GM12892 (cell line): ENCODE data around the gene CPHXL2.
A peak's percentile ranks its signal among the peaks of the same experiment; 100 is the strongest.

Experiments used
- DNase-seq: peaks from one replicate; pipeline ENCODE4 v3.0.0; 2011; ENCODE audit not compliant: insufficient read length
- FAIRE-seq: peaks from 2 replicates; lab custom pipeline; 2011; peaks lifted over from hg19 to GRCh38; lab: Jason Lieb, UNC
- POLR2A ChIP-seq: IDR thresholded peaks from 2 replicates; pipeline ENCODE4 v1.6.1; 2011; ENCODE audit warnings: low read depth, low read length, control low read depth
- POLR2AphosphoS5 ChIP-seq: IDR thresholded peaks from 2 replicates; pipeline ENCODE4 v1.6.1; 2011; ENCODE audit warnings: low read depth, low read length, control low read depth
- TAF1 ChIP-seq: IDR thresholded peaks from 2 replicates; pipeline ENCODE4 v1.6.1; 2011; ENCODE audit warnings: low read depth, mild to moderate bottlenecking, control low read depth, low read length, borderline replicate concordance

The CPHXL2 gene

GRCh38 chr16:75632857-75633256 lies 44.0 kb downstream of the CPHXL2 start:
- DNase-seq: no peak
- FAIRE-seq: no peak
- no peak for TF ChIP-seq TAF1
- TF ChIP-seq POLR2AphosphoS5: no peak
- no peak for TF ChIP-seq POLR2A

GRCh38 chr16:75630052-75630451 lies 46.8 kb downstream of the CPHXL2 start:
- no peak for DNase-seq
- no peak for TF ChIP-seq POLR2A
- TF ChIP-seq POLR2AphosphoS5: no peak
- no peak for TF ChIP-seq TAF1
- FAIRE-seq: no peak

- DNase-seq: no peak
- no peak for FAIRE-seq
- no peak for TF ChIP-seq POLR2AphosphoS5
- TF ChIP-seq TAF1: no peak
- no peak for TF ChIP-seq POLR2A
These were observed 47.7 kb downstream of the CPHXL2 start for GRCh38 chr16:75629132-75629531.

GRCh38 chr16:75628351-75628750 lies 48.5 kb downstream of the CPHXL2 start:
- FAIRE-seq (no peak), DNase-seq (no peak)
- TF ChIP-seq POLR2AphosphoS5 (no peak), POLR2A (no peak), TAF1 (no peak)

- FAIRE-seq (no peak), DNase-seq (no peak)
- TF ChIP-seq POLR2AphosphoS5 (no peak), TAF1 (no peak), POLR2A (no peak)
These were observed 49.0 kb downstream of the CPHXL2 start for GRCh38 chr16:75627851-75628250.

- no peak for FAIRE-seq
- TF ChIP-seq POLR2AphosphoS5 (peak; percentile 45; the same call in 1 of the 2 replicates), POLR2A (no peak)
- DNase-seq: no peak
These were observed 50.0 kb downstream of the CPHXL2 start for GRCh38 chr16:75626806-75627205.

- DNase-seq (no peak), FAIRE-seq (no peak)
- TF ChIP-seq POLR2A: no peak
- no peak for TF ChIP-seq POLR2AphosphoS5
- TF ChIP-seq TAF1: no peak
These were observed 51.9 kb downstream of the CPHXL2 start for GRCh38 chr16:75624921-75625334.

GRCh38 chr16:75622761-75623605 lies 53.8 kb downstream of the CPHXL2 start, which contains the start of gene ADAT1:
Gene ADAT1, minus strand, starts transcription at chr16:75623281. Its CDS starts 2,482 bp downstream, at chr16:75620799.
- FAIRE-seq (peak; percentile 81), DNase-seq (peak; percentile 85)
- peak; percentile 95 for TF ChIP-seq POLR2A
- TF ChIP-seq TAF1: peak; percentile 72; the same call in 1 of the 2 replicates
- peak; percentile 92 for TF ChIP-seq POLR2AphosphoS5

- DNase-seq (no peak), FAIRE-seq (no peak)
- no peak for TF ChIP-seq POLR2AphosphoS5
- TF ChIP-seq POLR2A: no peak
- TF ChIP-seq TAF1: no peak
These were observed 55.7 kb downstream of the CPHXL2 start for GRCh38 chr16:75621170-75621477.

- DNase-seq (no peak), FAIRE-seq (no peak)
- TF ChIP-seq POLR2A (no peak), TAF1 (no peak), POLR2AphosphoS5 (no peak; the same call in 1 of the 2 replicates)
These were observed 56.3 kb downstream of the CPHXL2 start for GRCh38 chr16:75620326-75621169.

- DNase-seq (no peak), FAIRE-seq (no peak)
- TF ChIP-seq POLR2A: no peak
- TF ChIP-seq POLR2AphosphoS5: no peak
- TF ChIP-seq TAF1: no peak
These were observed 58.0 kb downstream of the CPHXL2 start for GRCh38 chr16:75618780-75619179.

GRCh38 chr16:75617121-75617520 lies 59.7 kb downstream of the CPHXL2 start:
- FAIRE-seq (no peak), DNase-seq (no peak)
- TF ChIP-seq TAF1: no peak
- TF ChIP-seq POLR2A: no peak
- no peak for TF ChIP-seq POLR2AphosphoS5

- TF ChIP-seq POLR2AphosphoS5: no peak
- no peak for TF ChIP-seq TAF1
- no peak for TF ChIP-seq POLR2A
- DNase-seq: no peak
- FAIRE-seq: no peak
These were observed 60.2 kb downstream of the CPHXL2 start for GRCh38 chr16:75616521-75617010.
